Adrenal gland (tissue), 12 donors: ENCODE data around the gene SIRT3. TPM values are rescaled to one million over a fixed set of nuclear protein-coding genes. Genes with fewer than 3 reads are reported as not detected.

ENCODE experiments used
- DNase-seq, 7 donors: peaks; one replicate each; pipeline ENCODE4 v3.0.0-alpha.2; 2019 to 2020
- H3K27ac ChIP-seq, 5 donors: fragments of 200-600 bp; sonication (generic) in 4 of 5; 1 replicate in 3 of 5; 2 replicates in 2 of 5; pipeline versions ENCODE4 v1.5.1 to v1.8.0; 2016 to 2020; ENCODE audit warnings: mild to moderate bottlenecking in 1 of 5
- H3K27me3 ChIP-seq: fragments of 200-600 bp; 2 replicates; pipeline ENCODE4 v1.8.0; 2021
- H3K36me3 ChIP-seq, 2 donors: fragments of 200-600 bp; replicated peaks in 1 of 2; 1 replicate in 1 of 2; 2 replicates in 1 of 2; pipeline versions ENCODE4 v1.5.1 to v1.8.0; 2018 to 2022
- H3K4me1 ChIP-seq, 2 donors: fragments of 200-600 bp; replicated peaks in 1 of 2; 1 replicate in 1 of 2; 2 replicates in 1 of 2; pipeline versions ENCODE4 v1.5.1 to v1.8.0; 2018 to 2021
- H3K4me3 ChIP-seq, 4 donors: fragments of 200-600 bp; sonication (generic) in 3 of 4; one replicate each; pipeline ENCODE4 v1.5.1; 2016 to 2018
- H3K9me3 ChIP-seq, 3 donors: fragments of 200-600 bp; sonication (generic) in 1 of 3; replicated peaks in 1 of 3; 1 replicate in 2 of 3; 2 replicates in 1 of 3; pipeline versions ENCODE4 v1.5.1 to v1.8.0; 2016 to 2021
- CTCF ChIP-seq, 6 experiments: fragments of 450-650 bp in 4 of 6; fragments of 200-600 bp in 2 of 6; sonication (generic) in 1 of 6; IDR thresholded peaks; 1 replicate in 5 of 6; 2 replicates in 1 of 6; pipeline versions ENCODE4 v1.5.1 to v1.8.0; 2016 to 2021; ENCODE audit warnings: antibody characterized with exemption in 6 of 6, mild to moderate bottlenecking in 2 of 6, moderate library complexity in 1 of 6
- POLR2A ChIP-seq, 2 donors: fragments of 450-650 bp; IDR thresholded peaks; one replicate each; pipeline ENCODE4 v1.6.1; 2017; ENCODE audit warnings: antibody characterized with exemption in 2 of 2, mild to moderate bottlenecking in 2 of 2, moderate library complexity in 1 of 2
- WGBS, 4 donors: extraction: QIAGEN DNeasy Blood & Tissue Kit in 2 of 4; methylation state at CpG; one replicate each; pipeline versions ENCODE4 v1.1.5 to v1.1.7; 2013 to 2017; 5-methylcytosine and 5-hydroxymethylcytosine counted together
- intact Hi-C, 2 donors: fragments of 100-400 bp; cut with DNase I; formaldehyde crosslinking; loops; one replicate each; pipeline versions ENCODE4 v1.14.1 to v1.15.0; 2022 to 2023
- polyA plus RNA-seq, 3 donors: library from polyadenylated mRNA; stranded (reverse); fragments of 200-250 nt in 2 of 3; fragments of 350-450 nt in 1 of 3; fragmentation: Illumina TruSeq in 1 of 3; extraction: RNeasy Lipid Tissue Mini Kit (QIAGEN cat#74804) in 1 of 3; gene quantifications; one replicate each; pipeline ENCODE4 v1.2.3, GENCODE V29; 2013 to 2014
- total RNA-seq, 9 donors: library from RNA; depleted of rRNA in 4 of 9; stranded (reverse); fragments of >200 nt in 4 of 9; fragments of 120-200 nt in 1 of 9; fragmentation: NEBNext Ultra II Directional in 1 of 9; extraction: Animal tissue kit (Norgen Biotek cat#: 25700) in 1 of 9; gene quantifications; one replicate each; pipeline versions ENCODE4 v1.1.0 to v1.2.4, GENCODE V29; 2013 to 2023
- donor health status: healthy with polysubstance abuse.
- donor health status: Bipolar disorder and iron deficiency.
- donor health status: DM: yes; HTN: yes; CAD: no.
- donor health status: DM: no; HTN: no; CAD: no.
- donor health status: DM: no; HTN: no; CAD: no.
- donor health status: DM: yes; HTN: yes; CAD: no.

SIRT3 gene
- total and polyA plus RNA-seq, 12 donors: 13.8 to 30.6 (median 23.7) TPM

GRCh38 chr11:212150-213100 lies 23.7 kb downstream of the SIRT3 start:
- WGBS, 4 donors: 92 to 95% (median 94%) methylated on average over 10 to 17 of the region's 17 CpGs
- Histone ChIP-seq H3K4me3 (no peak overlapping the region), H3K36me3 (peaks cover 0 to 60% of the 10 kb centered on the region in 2 donors), H3K27ac (no peak overlapping the region), H3K4me1 (peaks cover 12 to 18% of the 10 kb centered on the region in 2 donors), H3K9me3 (no peaks in the 10 kb centered on the region), H3K27me3 (no peaks in the 10 kb centered on the region)
- DNase-seq: peak in 3 of 7 donors; percentile 10 to 48 (median 18)
- intact Hi-C loops: no loop called here
- TF ChIP-seq POLR2A (IDR thresholded peaks at IDR 0.05) (no peak), CTCF (IDR thresholded peaks at IDR 0.05) (no peak)

DNA sequence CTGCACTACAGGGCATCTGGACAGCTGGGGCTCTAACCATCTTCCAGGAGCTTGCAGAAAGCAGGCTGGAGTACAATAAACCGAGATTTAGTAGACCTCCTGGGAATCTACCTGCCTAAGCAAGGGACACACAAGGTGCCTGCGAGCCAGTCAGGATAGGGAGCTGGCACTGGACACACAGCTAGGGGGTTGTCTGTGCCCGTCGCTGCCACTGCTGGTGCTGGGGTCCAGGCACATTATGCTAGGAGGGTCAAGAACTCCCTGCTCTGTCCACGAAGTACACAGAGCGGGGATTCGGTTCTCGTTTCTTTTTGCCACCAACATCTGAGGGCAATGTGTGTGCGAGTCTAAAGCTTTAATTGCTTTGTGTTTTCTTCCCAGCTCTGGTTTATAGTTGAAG lies 24.4 kb downstream of the SIRT3 start:
- no peaks in the 10 kb centered on the region for H3K9me3 ChIP-seq
- DNase-seq: peak in 2 of 7 donors; percentile 18 to 40
- H3K27me3 ChIP-seq: no peaks in the 10 kb centered on the region
- no peak for TF ChIP-seq POLR2A (IDR thresholded peaks at IDR 0.05)
- TF ChIP-seq CTCF (IDR thresholded peaks at IDR 0.05): no peak
- intact Hi-C loops: no loop called here
- 78 to 93% (median 85%) methylated on average over 9 of the region's 9 CpGs for WGBS, 4 donors
- H3K4me1 ChIP-seq: peaks cover 12 to 18% of the 10 kb centered on the region in 2 donors
- peaks cover 0 to 60% of the 10 kb centered on the region in 2 donors for H3K36me3 ChIP-seq
- no peak overlapping the region for H3K4me3 ChIP-seq
- no peak overlapping the region for H3K27ac ChIP-seq

GRCh38 chr11:211295-211694 lies 24.8 kb downstream of the SIRT3 start:
- Histone ChIP-seq H3K9me3 (no peaks in the 10 kb centered on the region), H3K4me1 (peaks cover 13 to 20% of the 10 kb centered on the region in 2 donors), H3K36me3 (peaks cover 0 to 60% of the 10 kb centered on the region in 2 donors), H3K4me3 (no peak overlapping the region), H3K27me3 (no peaks in the 10 kb centered on the region), H3K27ac (no peak overlapping the region)
- peak in 3 of 7 donors; percentile 14 to 55 (median 28) for DNase-seq
- 64 to 79% (median 71%) methylated on average over 5 of the region's 5 CpGs for WGBS, 4 donors
- intact Hi-C loops: no loop called here
- TF ChIP-seq CTCF (IDR thresholded peaks at IDR 0.05) (no peak), POLR2A (IDR thresholded peaks at IDR 0.05) (no peak)

GRCh38 chr11:210803-211180 lies 25.4 kb downstream of the SIRT3 start:
- TF ChIP-seq POLR2A (IDR thresholded peaks at IDR 0.05) (no peak), CTCF (IDR thresholded peaks at IDR 0.05) (no peak)
- Histone ChIP-seq H3K27me3 (no peaks in the 10 kb centered on the region), H3K4me3 (no peak overlapping the region), H3K36me3 (peaks cover 0 to 60% of the 10 kb centered on the region in 2 donors), H3K27ac (peak overlapping the region in 2 of 5 donors; percentile 8 to 27), H3K9me3 (no peaks in the 10 kb centered on the region), H3K4me1 (peaks cover 18 to 25% of the 10 kb centered on the region in 2 donors)
- intact Hi-C loops: no loop called here
- peak in 2 of 7 donors; percentile 14 to 22 for DNase-seq
- 90 to 97% (median 92%) methylated on average over 3 to 5 of the region's 5 CpGs for WGBS, 4 donors
